Neutrophil (primary cell): ENCODE data around the gene NPTX1.

Source experiments
- H3K27ac ChIP-seq: fragments of 200-600 bp; sonication (generic); 2 replicates; pipeline ENCODE4 v1.5.1; 2016; ENCODE audit warnings: mild to moderate bottlenecking, moderate library complexity
- H3K27me3 ChIP-seq: fragments of 200-600 bp; sonication (generic); 2 replicates; pipeline ENCODE4 v1.6.0; 2016; ENCODE audit warnings: mild to moderate bottlenecking
- H3K36me3 ChIP-seq: fragments of 200-600 bp; sonication (generic); 2 replicates; pipeline ENCODE4 v1.5.1; 2017
- H3K4me1 ChIP-seq, 2 experiments: fragments of 200-600 bp in 1 of 2; sonication (generic) in 1 of 2; 1 replicate in 1 of 2; 2 replicates in 1 of 2; pipeline versions ENCODE4 v1.5.1 to v1.6.1; 2013 to 2016; ENCODE audit warnings: low read depth in 1 of 2, low read length in 1 of 2, mild to moderate bottlenecking in 1 of 2, moderate library complexity in 1 of 2; ENCODE audit not compliant: control insufficient read depth in 1 of 2, insufficient read depth in 1 of 2
- H3K4me3 ChIP-seq, 2 experiments: fragments of 200-600 bp in 1 of 2; sonication (generic) in 1 of 2; 1 replicate in 1 of 2; 2 replicates in 1 of 2; pipeline ENCODE4 v1.5.1; 2013 to 2016; ENCODE audit warnings: low read depth in 1 of 2, low read length in 1 of 2, mild to moderate bottlenecking in 1 of 2, moderate library complexity in 1 of 2
- H3K9me3 ChIP-seq: fragments of 200-600 bp; sonication (generic); 2 replicates; pipeline ENCODE4 v1.5.1; 2016
- TF ChIP-seq, protein P1 (sequence below): fragments of 200-600 bp; sonication (generic); IDR thresholded peaks from 2 replicates; pipeline ENCODE4 v1.5.1; 2016; ENCODE audit warnings: antibody characterized with exemption

NPTX1 gene

DNA sequence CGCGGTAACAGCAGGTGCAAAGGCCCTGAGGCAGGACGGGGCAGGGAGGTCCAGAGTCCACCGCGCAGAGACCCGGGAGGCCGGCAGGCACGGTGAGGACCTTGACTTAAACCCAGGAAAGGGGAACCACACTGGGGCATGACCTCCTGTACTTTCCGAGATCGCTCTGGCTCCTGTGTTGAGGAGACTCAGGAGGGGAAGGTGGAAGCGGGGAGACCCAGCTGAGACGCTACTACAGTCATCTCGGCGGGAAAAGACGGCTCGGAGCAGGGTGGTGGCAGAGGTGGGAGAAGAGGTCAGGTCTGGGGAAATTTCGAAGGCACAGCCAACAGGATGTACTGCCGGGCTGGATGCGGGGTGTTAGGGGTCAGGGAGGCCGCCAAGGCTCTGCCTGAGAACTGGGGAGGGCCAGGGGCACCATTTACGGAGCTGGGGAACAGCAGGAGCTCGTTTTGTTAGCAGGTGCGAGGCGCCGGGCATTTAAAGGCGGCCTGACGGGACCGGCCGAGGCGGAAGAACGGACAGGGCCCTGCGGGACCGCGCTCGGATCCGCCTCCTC, 22.3 kb downstream of the NPTX1 start:
- Histone ChIP-seq H3K27ac (peak overlapping the region; percentile 85), H3K36me3 (no peaks in the 10 kb centered on the region), H3K27me3 (no peaks in the 10 kb centered on the region), H3K4me1 (peaks cover 33 to 45% of the 10 kb centered on the region in 2 experiments), H3K9me3 (no peaks in the 10 kb centered on the region), H3K4me3 (peak overlapping the region; percentile 79 to 89)
- TF ChIP-seq, protein P1, sequence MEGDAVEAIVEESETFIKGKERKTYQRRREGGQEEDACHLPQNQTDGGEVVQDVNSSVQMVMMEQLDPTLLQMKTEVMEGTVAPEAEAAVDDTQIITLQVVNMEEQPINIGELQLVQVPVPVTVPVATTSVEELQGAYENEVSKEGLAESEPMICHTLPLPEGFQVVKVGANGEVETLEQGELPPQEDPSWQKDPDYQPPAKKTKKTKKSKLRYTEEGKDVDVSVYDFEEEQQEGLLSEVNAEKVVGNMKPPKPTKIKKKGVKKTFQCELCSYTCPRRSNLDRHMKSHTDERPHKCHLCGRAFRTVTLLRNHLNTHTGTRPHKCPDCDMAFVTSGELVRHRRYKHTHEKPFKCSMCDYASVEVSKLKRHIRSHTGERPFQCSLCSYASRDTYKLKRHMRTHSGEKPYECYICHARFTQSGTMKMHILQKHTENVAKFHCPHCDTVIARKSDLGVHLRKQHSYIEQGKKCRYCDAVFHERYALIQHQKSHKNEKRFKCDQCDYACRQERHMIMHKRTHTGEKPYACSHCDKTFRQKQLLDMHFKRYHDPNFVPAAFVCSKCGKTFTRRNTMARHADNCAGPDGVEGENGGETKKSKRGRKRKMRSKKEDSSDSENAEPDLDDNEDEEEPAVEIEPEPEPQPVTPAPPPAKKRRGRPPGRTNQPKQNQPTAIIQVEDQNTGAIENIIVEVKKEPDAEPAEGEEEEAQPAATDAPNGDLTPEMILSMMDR, result no peak

GRCh38 chr17:80453126-80453997, 23.0 kb downstream of the NPTX1 start:
- peak overlapping the region; percentile 79 to 89 for H3K4me3 ChIP-seq

DNA sequence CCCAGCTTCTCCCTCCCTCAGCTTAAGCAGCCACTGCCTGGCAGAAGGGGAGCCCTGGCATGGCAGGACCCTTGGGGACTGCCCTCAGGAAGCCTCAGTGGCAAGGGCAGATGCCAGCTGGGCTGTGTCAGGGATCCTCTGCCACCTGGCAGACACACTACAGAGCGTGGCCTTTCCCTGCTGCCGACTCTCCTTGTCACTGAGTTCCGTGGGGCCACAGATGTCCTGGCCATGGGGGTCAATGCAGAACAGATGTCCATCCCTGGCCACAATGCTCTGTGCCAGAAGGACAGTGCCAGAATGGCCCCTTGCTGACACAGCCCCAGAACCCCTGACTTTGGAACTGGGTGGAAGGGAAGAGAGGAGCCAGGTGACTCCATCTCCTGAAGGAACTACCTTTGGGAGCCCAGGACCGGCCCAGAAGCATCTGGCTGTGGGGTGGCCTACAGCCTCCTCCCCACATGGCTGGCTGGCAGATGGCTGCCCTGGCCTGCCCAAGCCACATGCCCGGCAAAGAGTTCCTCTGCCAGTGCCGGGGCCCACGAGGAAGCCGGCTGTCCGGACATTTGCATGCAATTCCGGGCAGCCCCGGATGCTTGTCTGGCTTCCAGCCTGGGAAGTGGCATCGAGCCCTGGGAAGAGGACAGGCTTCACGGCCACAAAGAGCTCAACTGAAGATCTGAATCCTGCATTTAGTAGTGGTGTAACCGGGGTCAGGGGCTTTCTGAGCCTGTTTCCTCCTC, 24.1 kb downstream of the NPTX1 start:
- Histone ChIP-seq H3K27ac (no peak overlapping the region), H3K27me3 (no peaks in the 10 kb centered on the region), H3K9me3 (no peaks in the 10 kb centered on the region), H3K4me3 (no peak overlapping the region), H3K4me1 (peaks cover 24 to 31% of the 10 kb centered on the region in 2 experiments), H3K36me3 (no peaks in the 10 kb centered on the region)
- TF ChIP-seq, protein P1, result no peak

More at GRCh38 chr17:80453126-80453997, 23.0 kb downstream of the NPTX1 start:
- Histone ChIP-seq H3K27ac (no peak overlapping the region), H3K27me3 (no peaks in the 10 kb centered on the region), H3K4me1 (peaks cover 33 to 41% of the 10 kb centered on the region in 2 experiments), H3K36me3 (no peaks in the 10 kb centered on the region), H3K9me3 (no peaks in the 10 kb centered on the region)
- TF ChIP-seq, protein P1, result no peak

DNA sequence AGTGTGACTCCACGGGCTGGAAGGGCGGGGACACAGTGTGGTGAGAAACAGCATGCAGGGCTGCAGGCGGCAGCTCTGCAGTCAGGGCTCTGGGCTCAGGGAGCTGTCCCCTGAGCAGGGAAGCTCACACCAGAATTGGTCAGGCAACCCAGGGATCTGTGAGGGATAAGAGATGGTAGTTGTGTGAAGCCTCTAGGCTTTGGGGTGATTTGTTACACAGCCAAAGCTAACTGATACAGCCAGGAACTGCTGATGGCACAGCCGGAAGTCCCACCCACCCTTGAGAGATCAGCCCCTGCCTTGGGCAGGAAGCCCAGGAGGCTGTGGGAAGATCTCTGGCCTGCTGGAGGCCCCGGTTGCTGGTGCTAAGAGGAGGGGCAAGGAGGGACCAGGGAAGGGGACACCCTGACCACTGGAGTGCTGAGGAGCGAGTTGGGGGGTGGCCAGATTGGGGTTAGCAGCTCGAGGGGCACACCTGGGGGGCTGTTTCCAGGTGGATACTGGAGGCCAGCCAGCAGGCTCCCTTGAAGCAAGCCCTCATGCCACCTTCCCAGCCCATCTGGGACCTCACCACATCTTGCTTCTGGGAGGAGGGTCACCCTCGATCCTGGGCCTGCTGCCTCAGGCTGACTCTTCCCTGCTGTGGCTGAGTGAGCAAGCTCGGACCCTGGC, 25.2 kb downstream of the NPTX1 start:
- no peak overlapping the region for H3K27ac ChIP-seq
- TF ChIP-seq, protein P1, result no peak

DNA sequence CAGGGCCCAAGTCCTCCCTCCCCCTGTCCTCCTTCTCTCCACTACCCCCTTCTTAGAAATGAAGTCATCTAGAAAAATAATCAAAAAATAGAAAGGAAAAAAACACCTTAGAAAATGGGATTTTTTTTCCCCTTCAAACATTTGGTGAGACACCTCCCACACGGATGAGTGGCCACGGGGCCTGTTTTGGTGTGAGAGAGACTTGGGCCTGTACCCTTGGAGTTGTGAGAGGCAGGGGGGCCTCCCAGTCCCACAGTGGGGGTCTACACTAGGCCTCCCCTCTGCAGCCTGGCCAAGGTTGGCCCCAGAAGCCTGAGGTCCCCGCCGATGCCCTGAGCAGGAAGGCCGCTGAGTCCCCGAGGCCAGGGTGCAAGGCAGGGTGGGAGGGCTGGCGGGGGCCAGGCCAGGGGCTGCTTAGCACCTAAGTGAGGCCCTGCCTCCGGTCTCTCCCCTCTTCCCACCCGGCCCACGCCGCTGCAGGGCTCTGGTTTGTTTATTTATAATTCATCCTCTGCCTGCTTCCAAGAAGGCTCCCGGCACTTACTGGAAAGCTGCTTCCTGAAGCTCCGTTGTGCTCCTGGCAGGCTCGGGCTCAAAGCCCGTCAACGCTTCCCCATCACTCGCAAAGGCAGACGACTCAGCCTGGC, 26.4 kb downstream of the NPTX1 start:
- Histone ChIP-seq H3K27me3 (no peaks in the 10 kb centered on the region), H3K36me3 (no peaks in the 10 kb centered on the region), H3K4me3 (no peak overlapping the region), H3K4me1 (peaks cover 6 to 8% of the 10 kb centered on the region in 2 experiments), H3K9me3 (no peaks in the 10 kb centered on the region), H3K27ac (no peak overlapping the region)
- TF ChIP-seq, protein P1, result no peak

More for the DNA sequence above, 25.2 kb downstream of the NPTX1 start:
- Histone ChIP-seq H3K4me1 (peaks cover 14 to 20% of the 10 kb centered on the region in 2 experiments), H3K4me3 (no peak overlapping the region), H3K9me3 (no peaks in the 10 kb centered on the region), H3K27me3 (no peaks in the 10 kb centered on the region), H3K36me3 (no peaks in the 10 kb centered on the region)
